GM19455 (cell line): Measurements from ENCODE around the gene CISD2.
"Not testable (repeated sequence)": the region's sequence is repeated elsewhere in the genome, so short reads cannot be mapped to it uniquely, and the experiment has no call there.

ENCODE experiments used
- ATAC-seq: cut with Tn5 transposase; IDR thresholded peaks from one replicate; pipeline ENCODE4 v1.9.1; 2021; ENCODE audit not compliant: unreplicated experiment

Gene CISD2

GRCh38 chr4:102849579-102850104, 19.1 kb upstream of the CISD2 start:
- no peak for ATAC-seq

DNA sequence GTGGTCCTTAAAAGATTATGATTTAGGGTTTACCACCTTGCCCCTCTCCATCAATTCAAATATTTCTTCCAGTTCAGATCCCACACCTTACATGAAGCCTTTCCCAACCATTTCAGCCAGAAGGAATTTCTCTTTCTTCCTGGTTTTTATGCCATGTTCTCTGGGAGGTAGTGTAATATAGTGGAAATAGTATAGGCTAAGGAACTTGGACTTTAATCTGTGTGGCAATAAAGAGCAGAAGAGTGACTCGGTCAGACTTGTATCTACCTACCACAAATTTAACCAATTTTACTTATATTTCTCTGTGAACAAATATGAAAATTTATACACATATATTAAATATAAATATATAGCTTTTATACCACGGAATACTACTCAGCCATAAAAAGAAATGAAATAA, 18.4 kb upstream of the CISD2 start:
- no peak for ATAC-seq

DNA sequence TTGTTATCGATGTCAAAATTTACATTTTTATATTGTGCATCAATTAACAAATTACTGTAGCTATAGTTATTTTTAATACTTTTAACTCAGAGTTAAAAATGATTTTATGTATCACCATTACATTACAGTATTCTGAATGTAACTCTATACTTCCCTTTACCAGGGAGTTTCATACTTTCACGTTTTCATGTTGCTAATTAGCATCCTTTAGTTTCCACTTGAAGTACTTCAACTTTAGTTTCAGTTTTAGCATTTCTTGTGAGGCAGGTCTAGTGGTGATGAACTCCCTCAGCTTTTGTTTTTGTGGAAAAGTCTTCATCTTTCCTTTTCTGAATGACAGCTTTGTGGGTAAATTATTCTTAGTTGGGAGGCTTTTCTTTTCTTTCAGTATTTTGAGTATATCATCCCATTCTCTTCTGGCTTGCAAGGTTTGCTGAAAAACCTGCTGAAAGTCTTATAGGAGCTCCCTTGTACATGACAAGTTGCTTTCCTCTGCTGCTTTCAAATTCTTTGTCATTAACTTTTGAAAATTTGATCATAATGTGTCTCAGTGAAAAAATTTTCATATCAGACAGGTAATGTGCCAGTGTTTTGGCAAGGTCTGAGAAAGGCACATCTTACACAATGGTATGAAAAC, 9.8 kb upstream of the CISD2 start:
- no peak for ATAC-seq

GRCh38 chr4:102860611-102861324, 8.0 kb upstream of the CISD2 start:
- no peak for ATAC-seq

GRCh38 chr4:102862016-102862415, 6.8 kb upstream of the CISD2 start:
- no peak for ATAC-seq

- no peak for ATAC-seq
Measured at GRCh38 chr4:102862747-102863146, 6.0 kb upstream of the CISD2 start.

DNA sequence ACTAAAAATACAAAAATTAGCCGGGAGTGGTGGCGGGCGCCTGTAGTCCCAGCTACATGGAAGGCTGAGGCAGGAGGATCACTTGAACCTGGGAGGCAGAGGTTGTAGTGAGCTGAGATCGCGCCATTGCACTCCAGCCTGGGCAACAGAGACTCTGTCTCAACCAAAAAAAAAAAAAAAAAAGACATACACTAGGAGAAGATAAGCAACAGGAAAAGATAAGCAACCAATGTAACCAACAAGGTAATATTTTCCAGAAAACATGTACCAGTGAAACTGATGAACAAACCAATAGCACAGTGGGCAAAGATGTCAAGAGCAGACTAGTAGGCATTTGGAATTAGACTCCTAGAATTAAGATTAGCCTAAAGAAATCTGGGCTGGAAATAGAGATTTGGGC, 3.5 kb upstream of the CISD2 start:
- not testable (repeated sequence) for ATAC-seq

- ATAC-seq = no peak
Measured at GRCh38 chr4:102867278-102868152, 1.3 kb upstream of the CISD2 start.

DNA sequence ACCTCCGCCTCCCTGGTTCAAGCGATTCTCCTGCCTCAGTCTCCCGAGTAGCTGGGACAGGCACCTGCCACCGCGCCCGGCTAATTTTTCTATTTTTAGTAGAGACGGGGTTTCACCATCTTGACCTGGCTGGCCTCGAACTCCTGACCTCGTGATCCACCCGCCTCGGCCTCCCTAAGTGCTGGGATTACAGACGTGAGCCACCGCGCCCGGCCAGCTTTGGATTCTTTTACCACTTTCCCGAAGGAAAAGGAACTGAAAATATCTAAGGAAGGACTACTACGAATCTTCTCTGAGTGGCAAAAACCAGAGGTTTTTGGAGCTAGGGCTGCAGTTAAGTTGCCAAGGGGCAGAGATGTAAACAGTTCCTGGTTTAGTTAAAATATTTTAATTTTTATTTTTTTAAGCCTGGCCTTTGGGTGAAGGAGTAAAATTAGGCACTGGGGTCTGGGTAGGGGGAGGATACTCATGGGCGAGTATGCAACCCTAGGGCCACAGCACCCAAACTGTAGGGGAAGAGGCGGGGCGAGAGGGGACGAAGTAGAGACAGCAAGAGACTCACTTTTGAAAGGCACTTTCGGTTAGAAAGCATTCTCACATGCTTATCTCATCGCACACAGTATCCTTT, 525 bp upstream of the CISD2 start:
- peak; percentile 58 for ATAC-seq

GRCh38 chr4:102869569-102870197, 891 bp downstream of the CISD2 start:
- ATAC-seq = peak; percentile 33

DNA sequence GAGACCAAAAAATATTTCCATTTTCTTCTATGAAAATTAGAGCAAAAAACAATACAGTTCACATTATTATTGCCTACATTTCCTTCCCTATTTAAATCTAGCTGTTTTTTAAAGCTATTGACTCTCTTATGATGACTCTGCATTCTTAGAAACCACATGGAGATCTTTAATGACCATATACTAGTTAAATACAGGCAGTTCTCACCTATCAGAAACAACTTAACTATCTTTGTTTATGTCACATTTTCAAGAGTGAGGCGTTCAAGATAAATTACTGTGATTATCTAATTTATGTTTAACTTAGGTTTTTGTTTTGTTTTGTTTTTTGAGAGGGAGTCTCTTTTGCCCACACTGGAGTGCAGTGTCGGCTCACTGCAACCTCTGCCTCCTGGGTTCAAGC, 3.0 kb downstream of the CISD2 start:
- ATAC-seq = no peak

- ATAC-seq = not testable (repeated sequence)
Measured at GRCh38 chr4:102877477-102878106, 8.8 kb downstream of the CISD2 start.

GRCh38 chr4:102878349-102878748, 9.6 kb downstream of the CISD2 start:
- ATAC-seq = not testable (repeated sequence)

- no peak for ATAC-seq
Measured at GRCh38 chr4:102878901-102879300, 10.1 kb downstream of the CISD2 start.

GRCh38 chr4:102881343-102881742, 12.6 kb downstream of the CISD2 start:
- no peak for ATAC-seq

DNA sequence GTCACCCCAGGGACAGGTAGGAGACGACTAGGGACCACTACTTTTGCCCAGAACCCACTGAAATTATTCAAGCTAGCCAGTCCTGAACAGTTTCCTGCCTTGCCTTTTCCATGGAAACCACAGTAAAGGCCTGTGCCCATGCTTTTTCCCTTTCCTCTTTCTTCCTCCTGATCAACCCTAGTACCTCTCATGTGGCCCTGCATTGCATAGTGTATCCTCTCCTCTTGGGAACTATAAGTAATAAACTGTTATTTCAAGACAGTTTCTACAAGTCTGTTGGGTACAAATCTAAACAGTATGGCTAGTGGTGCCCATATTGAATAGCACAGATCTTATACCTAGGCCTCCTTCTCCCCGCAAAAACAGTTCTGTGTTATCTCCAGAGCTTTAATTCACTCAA, 14.5 kb downstream of the CISD2 start:
- ATAC-seq = no peak

GRCh38 chr4:102888570-102888969, 19.8 kb downstream of the CISD2 start:
- ATAC-seq = not testable (repeated sequence)

DNA sequence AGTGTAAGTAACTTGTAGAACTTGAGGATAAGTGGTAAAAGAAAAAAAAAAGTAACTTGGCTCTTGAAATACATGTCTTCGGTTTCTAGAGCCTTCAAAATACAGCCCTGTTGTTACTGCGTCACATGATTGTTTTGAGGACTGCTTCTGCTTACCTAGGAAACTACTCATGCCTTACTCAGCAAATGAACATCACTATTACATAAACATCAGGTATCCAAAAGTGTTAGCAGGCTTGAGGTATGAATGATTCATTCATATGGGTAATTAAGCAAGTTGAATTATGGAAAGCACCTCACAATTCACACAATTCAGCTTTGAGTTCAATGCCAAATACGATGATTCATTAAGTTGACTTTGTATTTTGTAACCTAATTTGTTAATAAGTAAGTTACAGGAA, 21.1 kb downstream of the CISD2 start:
- ATAC-seq = not testable (repeated sequence)

DNA sequence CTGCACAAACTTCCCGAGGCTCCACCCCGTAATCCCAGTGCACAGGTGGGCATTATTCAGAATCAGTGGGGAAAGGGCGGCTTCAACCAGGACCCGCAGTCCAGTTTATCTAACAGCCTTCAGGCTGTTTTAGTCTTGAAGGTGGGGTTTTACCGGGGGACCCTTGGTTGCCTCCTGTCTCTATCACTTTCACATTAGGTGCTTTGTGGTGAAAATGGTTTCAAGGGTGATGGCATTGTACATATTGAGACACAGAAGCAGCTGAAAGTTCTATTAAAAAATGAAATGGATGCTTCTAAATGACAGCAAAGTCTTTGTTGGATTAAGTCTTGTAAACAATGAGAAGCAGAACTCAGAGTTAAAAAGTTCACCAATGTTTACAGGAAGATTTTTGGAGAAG, 27.8 kb downstream of the CISD2 start:
- not testable (repeated sequence) for ATAC-seq

GRCh38 chr4:102897610-102898009, 28.8 kb downstream of the CISD2 start:
- not testable (repeated sequence) for ATAC-seq
